HUES6 (cell line): ENCODE measurements around the gene CDCP1.

Experiments
- H3K27ac ChIP-seq: 2 replicates; pipeline ENCODE4 v1.7.0; 2013; ENCODE audit warnings: low read depth, mild to moderate bottlenecking, low read length, inconsistent platforms
- H3K27me3 ChIP-seq: 2 replicates; pipeline ENCODE4 v1.6.1; 2013; ENCODE audit warnings: low read length; ENCODE audit not compliant: control insufficient read depth, insufficient read depth
- H3K36me3 ChIP-seq: 2 replicates; pipeline ENCODE4 v1.6.1; 2013; ENCODE audit warnings: low read length; ENCODE audit not compliant: control insufficient read depth, insufficient read depth
- H3K4me1 ChIP-seq: 2 replicates; pipeline ENCODE4 v1.6.1; 2013; ENCODE audit warnings: low read length; ENCODE audit not compliant: control insufficient read depth, insufficient read depth
- H3K4me3 ChIP-seq: 2 replicates; pipeline ENCODE4 v1.5.1; 2013; ENCODE audit warnings: low read depth, low read length
- H3K9ac ChIP-seq: one replicate; pipeline ENCODE4 v1.6.1; 2013; ENCODE audit warnings: mild to moderate bottlenecking, low read length
- H3K9me3 ChIP-seq: 2 replicates; pipeline ENCODE4 v1.6.1; 2013; ENCODE audit warnings: low read depth, low read length; ENCODE audit not compliant: control insufficient read depth, insufficient read depth

CDCP1 gene

GRCh38 chr3:45170096-45170495 is 23.9 kb upstream of the CDCP1 start:
- Histone ChIP-seq H3K9me3 (no peaks in the 10 kb centered on the region; the same call in 1 of the 2 replicates), H3K36me3 (no peaks in the 10 kb centered on the region), H3K4me3 (no peak overlapping the region), H3K27me3 (no peaks in the 10 kb centered on the region), H3K27ac (no peak overlapping the region), H3K4me1 (peaks cover 31% of the 10 kb centered on the region), H3K9ac (no peak overlapping the region)

DNA sequence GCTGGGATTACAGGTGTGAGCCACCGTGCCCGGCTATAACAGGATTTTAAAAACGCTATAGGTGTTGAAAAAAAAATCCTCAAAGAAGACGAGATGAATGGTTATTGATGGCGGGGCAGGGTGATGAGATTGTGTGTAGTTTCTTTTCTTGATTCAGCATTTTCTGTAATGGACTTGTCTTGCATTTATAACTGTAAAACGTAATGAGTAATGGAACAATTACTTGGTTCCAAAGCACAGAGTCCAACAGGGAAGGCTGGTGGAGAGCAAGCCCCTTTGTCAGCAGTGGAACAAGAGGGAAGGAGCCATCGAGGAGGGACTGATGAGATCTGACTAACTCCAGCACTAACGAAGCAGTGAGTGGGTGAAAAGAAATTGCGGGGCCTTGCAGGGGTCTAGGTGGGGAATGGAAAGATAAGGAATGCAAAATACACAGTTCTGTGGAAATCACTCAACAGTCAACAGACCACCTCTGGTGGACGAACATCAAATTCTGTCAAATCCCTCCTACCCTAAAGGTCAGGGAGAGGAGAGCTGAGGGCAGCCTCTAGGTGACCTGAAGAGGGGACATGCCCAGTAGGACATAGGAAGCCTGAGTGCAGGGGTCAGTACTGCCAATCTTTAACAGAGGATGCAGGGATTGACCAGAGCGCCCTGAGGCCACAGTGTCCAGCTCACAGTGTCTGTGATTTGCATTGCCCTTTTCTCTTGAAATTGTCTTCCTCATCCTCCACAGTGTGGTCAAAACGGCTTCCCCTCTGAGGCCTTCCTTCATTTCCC is 23.1 kb upstream of the CDCP1 start:
- no peak overlapping the region for H3K9ac ChIP-seq
- H3K36me3 ChIP-seq, result no peaks in the 10 kb centered on the region
- no peak overlapping the region for H3K27ac ChIP-seq
- no peaks in the 10 kb centered on the region; the same call in 1 of the 2 replicates for H3K9me3 ChIP-seq
- peaks cover 31% of the 10 kb centered on the region for H3K4me1 ChIP-seq
- no peak overlapping the region for H3K4me3 ChIP-seq
- no peaks in the 10 kb centered on the region for H3K27me3 ChIP-seq

DNA sequence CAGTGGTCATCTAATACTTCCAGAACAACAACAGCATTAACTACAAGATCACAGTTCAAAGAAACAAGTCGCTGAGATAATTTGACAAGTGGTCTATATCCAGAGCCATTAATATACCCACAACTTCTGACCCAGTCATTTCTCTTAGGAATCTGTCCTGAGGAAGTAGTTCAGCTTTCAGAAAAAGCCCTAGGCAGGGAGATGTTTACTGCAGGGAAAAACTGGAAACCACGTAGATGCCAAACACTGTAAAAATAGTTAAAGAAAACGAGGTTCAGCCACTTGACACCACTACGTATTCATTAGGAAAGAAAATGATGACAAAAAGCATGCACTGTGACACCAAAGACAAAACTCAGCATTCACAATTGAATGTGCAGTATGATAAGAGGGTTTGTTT is 22.3 kb upstream of the CDCP1 start:
- peaks cover 31% of the 10 kb centered on the region for H3K4me1 ChIP-seq
- H3K27me3 ChIP-seq, result no peaks in the 10 kb centered on the region
- H3K27ac ChIP-seq, result peak overlapping the region; percentile 87; the same call in 1 of the 2 replicates
- H3K9ac ChIP-seq, result no peak overlapping the region
- H3K36me3 ChIP-seq, result no peaks in the 10 kb centered on the region
- H3K4me3 ChIP-seq, result no peak overlapping the region
- H3K9me3 ChIP-seq, result no peaks in the 10 kb centered on the region; the same call in 1 of the 2 replicates

DNA sequence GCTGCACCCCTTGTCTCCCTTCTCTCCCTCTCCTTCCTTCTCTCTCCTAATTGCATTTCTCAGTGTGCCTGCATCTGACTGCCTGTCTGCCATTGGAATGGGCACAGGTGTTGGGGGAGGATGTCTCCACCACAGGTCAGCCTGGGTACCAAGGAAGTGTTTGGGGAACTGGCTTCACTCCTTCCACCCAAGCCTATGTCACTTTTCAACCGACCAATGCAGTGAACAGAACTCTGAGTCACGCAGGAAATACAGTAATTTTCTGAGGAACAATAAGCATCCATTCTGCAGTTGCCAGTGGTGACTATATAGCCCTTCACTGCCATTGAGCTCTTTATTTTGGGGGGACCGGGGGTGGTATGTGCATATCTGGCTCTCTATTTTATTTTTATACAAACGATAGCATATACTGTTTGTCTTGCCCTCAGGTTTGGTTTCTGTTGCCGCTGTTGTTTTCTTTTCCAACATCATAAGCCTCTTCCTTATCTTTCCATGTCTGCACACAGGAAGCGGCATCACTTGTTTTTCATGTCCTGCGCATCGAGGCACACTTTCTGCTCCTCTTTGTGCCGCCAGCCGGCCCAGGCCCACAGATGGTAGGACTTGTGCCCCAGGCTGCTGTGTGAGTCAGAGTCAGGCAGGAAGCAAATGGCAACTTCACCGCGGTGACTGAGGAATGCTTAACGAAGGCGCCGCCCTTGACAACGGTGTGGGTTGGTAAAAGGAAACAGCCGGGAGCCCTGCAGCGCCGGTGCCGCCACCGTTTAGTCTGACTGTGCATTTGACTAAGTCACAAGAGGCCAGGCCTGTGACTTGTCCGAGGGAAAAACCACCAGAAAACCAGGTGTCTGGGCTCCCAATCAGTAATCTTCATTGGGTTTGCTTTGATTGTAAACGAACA is 21.1 kb upstream of the CDCP1 start:
- peak overlapping the region; percentile 37 for H3K9ac ChIP-seq
- 0 out of 2 replicates have a peak overlapping the region, but pooled peaks have one; percentile 6 for H3K4me3 ChIP-seq
- H3K27me3 ChIP-seq, result no peaks in the 10 kb centered on the region
- H3K27ac ChIP-seq, result peak overlapping the region; percentile 87; the same call in 1 of the 2 replicates
- H3K9me3 ChIP-seq, result no peaks in the 10 kb centered on the region; the same call in 1 of the 2 replicates
- no peaks in the 10 kb centered on the region for H3K36me3 ChIP-seq
- H3K4me1 ChIP-seq, result peaks cover 31% of the 10 kb centered on the region

DNA sequence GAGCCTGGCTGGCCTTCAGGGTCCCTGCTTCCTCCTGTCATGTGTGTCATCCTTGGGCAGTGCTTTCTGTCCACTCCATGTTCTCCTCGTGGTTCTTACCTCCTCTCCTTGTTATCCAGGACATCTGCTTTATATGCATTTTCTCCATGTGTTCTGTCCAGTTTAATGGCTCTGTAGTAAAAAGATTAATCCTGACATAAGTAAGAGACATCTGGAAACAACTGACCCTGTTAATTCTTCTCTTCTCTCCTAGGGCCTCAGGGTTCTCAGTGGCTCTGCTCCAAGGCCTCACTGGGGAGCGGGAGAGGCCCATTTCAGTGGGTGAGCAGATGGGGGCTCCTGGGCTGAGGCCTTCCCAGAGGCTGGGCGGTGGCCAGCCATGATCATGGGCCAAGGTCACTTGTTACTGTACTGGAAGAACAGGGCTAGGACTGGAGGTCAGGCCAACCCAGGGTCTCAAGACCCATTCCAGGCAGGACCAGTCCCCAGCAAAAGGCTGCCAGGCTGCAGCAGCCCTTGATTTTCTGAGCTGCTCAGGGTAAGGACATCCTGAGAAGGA is 20.2 kb upstream of the CDCP1 start:
- H3K4me1 ChIP-seq, result peaks cover 31% of the 10 kb centered on the region
- H3K4me3 ChIP-seq, result no peak overlapping the region
- H3K27me3 ChIP-seq, result no peaks in the 10 kb centered on the region
- H3K9ac ChIP-seq, result no peak overlapping the region
- no peaks in the 10 kb centered on the region for H3K36me3 ChIP-seq
- no peaks in the 10 kb centered on the region; the same call in 1 of the 2 replicates for H3K9me3 ChIP-seq
- H3K27ac ChIP-seq, result no peak overlapping the region

GRCh38 chr3:45165497-45166283 is 19.5 kb upstream of the CDCP1 start:
- Histone ChIP-seq H3K27me3 (no peaks in the 10 kb centered on the region), H3K27ac (no peak overlapping the region)

DNA sequence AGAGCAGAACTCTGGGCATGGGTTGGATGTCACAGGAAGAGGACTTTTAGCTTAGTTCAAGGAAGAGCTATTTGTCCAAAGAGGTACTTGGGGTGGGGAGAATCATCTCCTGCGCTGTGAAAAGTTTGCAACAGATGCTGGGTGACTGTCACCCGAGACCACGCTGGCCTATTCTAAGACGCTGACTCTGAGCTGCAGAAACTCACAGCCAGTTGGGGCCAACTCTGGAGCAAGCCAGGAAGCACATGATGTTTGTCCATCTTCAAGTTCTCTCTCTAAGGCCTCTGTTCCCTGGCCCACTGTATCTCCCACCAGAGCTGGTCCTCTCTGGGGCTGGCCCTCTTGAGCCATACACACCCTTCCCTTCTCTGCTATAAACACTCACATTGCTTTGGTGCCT is 17.9 kb upstream of the CDCP1 start:
- Histone ChIP-seq H3K27me3 (no peaks in the 10 kb centered on the region), H3K4me3 (no peak overlapping the region), H3K36me3 (no peaks in the 10 kb centered on the region), H3K9ac (no peak overlapping the region), H3K27ac (no peak overlapping the region), H3K4me1 (peaks cover 20% of the 10 kb centered on the region), H3K9me3 (no peaks in the 10 kb centered on the region; the same call in 1 of the 2 replicates)

More at GRCh38 chr3:45165497-45166283, 19.5 kb upstream of the CDCP1 start:
- no peaks in the 10 kb centered on the region for H3K36me3 ChIP-seq
- no peak overlapping the region for H3K4me3 ChIP-seq
- no peaks in the 10 kb centered on the region; the same call in 1 of the 2 replicates for H3K9me3 ChIP-seq
- peaks cover 31% of the 10 kb centered on the region for H3K4me1 ChIP-seq
- H3K9ac ChIP-seq, result no peak overlapping the region

DNA sequence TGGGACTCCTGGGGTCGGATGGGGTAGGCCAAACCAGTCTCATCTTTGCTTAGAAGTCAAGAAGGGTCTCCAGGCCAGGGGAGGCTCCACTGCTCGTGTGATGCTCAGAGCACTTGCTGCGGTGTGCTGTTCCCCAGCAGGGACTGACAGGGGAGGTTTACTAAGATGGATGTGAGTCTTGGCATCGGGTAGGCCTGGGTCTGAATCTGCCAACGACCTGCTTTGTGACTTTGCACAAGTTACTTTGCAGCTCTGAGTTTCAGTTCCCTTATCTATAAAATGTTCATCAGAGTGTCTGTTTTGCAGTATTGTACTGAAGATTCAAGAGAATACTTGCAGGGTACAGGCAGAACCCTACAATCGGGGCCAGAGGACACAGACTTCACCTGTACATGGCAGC is 17.3 kb upstream of the CDCP1 start:
- no peak overlapping the region for H3K4me3 ChIP-seq
- H3K4me1 ChIP-seq, result peaks cover 19% of the 10 kb centered on the region

GRCh38 chr3:45154641-45155147 is 8.5 kb upstream of the CDCP1 start:
- Histone ChIP-seq H3K36me3 (no peaks in the 10 kb centered on the region), H3K9ac (no peak overlapping the region), H3K27me3 (no peaks in the 10 kb centered on the region), H3K4me1 (no peaks in the 10 kb centered on the region), H3K27ac (no peak overlapping the region), H3K4me3 (no peak overlapping the region), H3K9me3 (peaks cover 4% of the 10 kb centered on the region; the same call in 1 of the 2 replicates)

More for the DNA sequence above, 17.3 kb upstream of the CDCP1 start:
- H3K36me3 ChIP-seq, result no peaks in the 10 kb centered on the region
- H3K27me3 ChIP-seq, result no peaks in the 10 kb centered on the region
- H3K9ac ChIP-seq, result no peak overlapping the region
- no peaks in the 10 kb centered on the region; the same call in 1 of the 2 replicates for H3K9me3 ChIP-seq
- H3K27ac ChIP-seq, result no peak overlapping the region
